ENCODE results near the gene SWT1.

SWT1 gene, protein sequence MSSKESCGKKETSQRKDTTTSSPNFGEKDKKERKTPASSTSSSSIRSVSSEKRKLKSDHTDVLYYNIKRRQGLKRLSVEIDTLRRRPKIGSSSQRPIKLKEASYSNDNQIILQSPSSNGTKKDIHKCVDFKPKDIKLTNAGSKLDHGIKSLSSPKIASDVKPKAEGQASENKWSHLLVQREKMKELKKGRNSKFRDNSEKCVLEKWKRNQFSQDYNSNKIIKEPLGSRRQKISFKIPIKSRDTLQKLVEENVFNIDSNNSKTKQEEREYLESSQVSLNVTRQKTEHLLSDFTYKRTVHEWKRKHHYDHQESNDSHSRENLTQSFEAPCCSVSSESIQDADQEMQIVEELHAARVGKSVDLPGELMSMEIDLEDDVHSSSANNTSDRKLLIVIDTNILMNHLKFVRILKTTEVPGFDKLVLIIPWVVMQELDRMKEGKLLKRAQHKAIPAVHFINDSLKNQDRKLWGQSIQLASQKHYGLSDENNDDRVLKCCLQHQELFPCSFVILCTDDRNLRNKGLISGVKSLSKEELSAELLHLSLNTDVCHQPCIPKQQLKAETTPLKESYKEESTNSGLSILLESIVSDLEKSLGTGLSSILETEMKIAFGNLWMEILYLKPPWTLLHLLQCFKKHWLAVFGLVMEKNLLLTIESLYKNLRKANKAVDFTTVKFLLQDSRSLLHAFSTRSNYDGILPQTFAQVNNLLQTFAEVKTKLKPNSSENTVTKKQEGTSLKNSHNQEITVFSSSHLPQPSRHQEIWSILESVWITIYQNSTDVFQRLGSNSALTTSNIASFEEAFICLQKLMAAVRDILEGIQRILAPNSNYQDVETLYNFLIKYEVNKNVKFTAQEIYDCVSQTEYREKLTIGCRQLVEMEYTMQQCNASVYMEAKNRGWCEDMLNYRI

DNA sequence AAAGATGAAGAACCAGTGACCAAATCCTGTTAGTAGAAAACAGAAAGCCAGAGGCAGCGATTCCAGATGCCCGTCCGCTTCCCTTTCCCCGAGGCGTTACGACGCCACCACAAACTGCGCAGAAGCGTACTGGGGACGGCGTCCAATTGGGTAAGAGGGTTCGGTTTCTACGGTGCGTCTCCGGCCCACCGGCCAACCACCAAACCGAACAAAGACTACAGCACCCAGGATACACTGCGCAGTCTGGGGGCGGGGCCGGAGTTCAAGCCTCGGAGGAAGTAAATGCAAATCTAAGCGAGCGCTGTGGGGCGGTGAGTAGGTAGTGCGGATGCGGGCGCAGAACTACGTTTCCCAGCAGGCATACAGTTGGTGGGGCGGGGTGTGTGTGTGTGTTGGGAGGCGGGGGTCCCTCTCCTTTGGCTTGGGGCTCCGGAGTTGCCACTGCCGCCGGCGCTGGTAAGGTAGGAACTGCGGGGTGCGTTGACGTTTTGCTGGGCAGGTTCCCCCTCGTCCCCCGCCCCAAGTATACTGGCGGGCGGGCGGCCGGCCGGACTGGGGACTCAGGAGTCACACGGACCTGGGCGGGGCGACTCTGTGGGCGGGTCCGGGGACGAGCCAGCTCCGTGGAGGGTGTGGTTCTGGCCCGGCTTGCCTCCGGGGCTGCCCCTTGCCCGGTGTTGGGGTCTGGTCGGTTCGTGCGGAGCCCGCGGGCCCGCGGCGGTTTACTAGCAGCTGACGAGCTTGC lies at the start of gene SWT1, which contains the start of gene TRMT1L:
TSS of gene SWT1 (plus strand) at position 314 of the 745 bp plus-strand sequence. CDS start 3,675 bp downstream, outside the sequence.
TSS of gene TRMT1L (minus strand) at position 100 of the 745 bp plus-strand sequence. CDS start 241 bp downstream, outside the sequence.
- DNase-seq: peak; percentile 98 to 99

DNA sequence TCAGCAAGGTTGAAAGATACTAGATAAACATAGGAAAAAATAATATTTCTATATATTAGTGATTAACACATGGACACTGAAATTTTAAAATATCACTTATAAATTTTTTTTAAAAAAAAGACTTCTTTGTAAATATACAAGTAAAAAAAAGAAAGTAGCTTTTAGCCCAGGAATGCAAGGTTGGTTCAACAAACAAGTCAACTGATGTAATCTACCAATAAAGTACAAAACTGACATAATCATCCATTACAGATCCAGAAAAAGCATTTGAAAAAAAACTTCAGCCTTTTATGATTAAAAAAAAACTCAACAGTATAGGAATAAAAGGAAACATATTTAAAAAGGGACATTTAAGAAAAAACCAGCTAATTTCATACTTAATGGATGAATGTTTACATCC lies 48.6 kb upstream of the SWT1 start:
- DNase-seq: no peak

DNA sequence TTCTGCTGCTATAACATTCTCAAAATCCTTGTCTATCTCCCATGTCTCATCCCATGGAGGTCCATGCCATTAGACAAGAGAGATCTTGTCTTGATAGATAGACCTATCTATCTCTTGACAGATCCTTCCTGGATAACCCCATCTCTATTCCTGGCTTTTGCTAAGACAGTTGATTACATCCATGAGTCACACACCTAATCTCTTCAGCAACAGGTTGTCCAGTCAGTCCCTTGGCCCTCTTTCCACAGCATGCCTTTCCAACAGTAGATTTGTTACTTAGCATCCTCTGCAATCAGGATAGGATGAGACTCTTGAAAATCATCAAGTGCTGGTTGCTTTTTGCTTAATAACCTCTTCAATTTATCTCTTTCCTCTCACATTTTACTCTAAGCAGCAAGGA lies 46.8 kb upstream of the SWT1 start:
- no peak for DNase-seq

DNA sequence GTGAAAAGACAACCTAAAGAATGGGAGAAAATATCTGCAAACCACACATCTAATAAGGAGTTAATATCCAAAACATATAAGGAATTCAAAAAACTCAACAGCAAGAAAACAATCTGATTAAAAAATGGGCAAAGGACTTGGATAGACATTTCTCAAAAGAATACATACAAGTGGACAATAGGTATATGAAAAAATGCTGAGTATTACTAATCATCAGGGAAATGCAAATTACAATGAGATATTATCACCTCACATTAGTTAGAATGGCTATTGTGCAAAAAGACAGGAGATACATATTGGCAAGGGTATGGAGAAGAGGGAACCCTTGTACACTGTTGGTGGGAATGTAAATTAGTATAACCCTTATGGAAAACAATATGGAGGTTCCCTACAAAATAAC lies 45.1 kb upstream of the SWT1 start:
- DNase-seq: no peak

DNA sequence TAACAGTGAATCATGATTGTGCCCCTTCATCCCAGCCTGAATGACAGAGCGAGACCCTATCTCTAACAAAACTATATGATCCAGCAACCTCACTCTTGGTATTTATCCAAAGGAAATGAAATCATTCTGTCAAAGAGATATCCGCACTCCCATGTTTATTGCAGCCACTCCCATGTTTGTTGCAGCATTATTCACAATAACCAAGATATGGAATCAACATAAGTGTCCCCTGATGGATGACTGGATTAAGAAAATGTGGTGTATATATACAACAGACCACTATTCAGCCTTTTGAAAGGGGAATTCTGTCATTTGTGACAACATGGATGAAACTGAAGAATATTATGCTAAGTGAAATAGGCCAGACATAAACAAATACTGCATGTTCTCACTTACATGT lies 44.6 kb upstream of the SWT1 start:
- DNase-seq: no peak

DNA sequence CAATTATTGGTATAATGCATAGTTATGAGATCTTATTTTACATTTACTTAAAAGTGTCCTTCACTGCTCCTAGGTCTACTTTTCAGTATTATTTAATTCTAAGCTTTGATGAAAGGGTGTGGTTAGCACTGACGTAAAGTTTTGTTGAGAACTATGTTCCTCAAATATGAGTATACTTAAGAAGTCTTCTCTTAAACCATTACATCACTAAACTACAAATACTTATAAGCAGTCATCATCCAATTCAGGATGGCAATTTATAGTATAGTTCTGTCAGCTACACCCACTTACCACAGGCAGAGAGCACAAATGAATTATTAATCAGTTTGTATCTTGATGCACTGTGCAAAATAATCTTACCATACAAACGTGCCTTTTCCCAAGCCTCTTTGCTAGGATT lies 27.3 kb upstream of the SWT1 start:
- no peak for DNase-seq

DNA sequence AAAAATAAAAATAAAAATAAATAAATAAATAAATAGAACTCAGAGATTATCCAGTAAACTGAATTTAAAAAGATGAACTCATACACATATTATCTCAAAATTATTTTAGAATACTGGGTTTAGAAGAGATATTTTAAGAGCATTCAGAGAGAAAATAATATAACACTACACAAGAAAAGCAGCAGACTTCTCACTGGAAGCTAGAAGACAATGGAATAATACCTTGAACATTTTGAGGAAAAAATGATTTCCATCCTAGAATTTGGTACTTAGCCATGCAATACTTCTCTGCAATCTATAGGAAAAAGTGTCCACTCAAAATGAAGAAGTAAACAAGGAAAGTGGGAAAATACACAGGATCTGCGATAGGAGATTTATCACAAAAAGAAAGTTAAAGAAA lies 24.4 kb upstream of the SWT1 start:
- DNase-seq: no peak

DNA sequence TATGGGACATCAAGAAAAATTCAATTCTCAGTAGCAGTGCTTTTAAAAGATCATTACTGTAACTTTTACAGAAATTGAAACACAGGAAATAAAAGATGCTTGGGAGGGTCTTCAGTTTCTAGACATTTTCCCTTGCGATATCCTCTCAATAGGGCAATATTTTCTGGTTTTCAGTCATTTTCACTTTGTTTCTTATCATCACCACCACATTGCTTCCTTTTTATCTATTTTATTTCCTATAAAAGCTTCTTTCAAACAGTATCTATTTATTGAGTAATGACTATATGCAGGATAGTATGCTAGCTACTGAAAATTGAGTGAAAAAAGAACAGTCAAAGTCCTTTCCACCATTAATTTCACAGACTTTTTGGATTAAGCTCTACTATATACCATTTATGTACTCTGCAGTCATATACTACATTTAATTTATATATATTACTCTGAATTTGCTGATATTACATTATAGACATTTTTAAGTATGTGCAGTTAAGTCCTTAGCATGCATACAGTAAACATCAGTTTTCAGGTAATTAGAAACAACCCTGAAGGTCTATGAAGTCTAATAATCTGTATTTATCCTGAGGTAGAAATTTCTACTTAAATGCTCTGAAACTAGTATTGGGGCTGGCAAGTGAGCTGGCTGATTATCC lies 18.9 kb upstream of the SWT1 start:
- no peak for DNase-seq

DNA sequence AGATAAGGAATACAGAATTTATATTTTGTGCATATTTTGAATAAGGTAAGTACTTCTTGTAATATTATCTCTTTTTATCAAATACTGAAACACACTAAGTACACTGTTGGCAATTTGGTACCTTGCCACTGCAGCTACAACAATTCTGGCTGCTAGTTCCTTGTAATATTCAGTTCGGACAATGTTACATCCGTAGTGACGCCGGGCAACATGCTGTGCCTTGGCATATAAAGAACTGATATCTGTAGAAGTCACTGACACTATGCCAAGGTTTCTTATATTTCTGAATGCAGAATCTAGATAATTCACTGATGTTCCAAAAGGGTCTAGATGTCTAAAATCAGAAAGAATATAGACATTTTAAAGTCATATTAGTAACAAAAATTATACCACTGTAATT lies 17.7 kb upstream of the SWT1 start:
- DNase-seq: no peak

DNA sequence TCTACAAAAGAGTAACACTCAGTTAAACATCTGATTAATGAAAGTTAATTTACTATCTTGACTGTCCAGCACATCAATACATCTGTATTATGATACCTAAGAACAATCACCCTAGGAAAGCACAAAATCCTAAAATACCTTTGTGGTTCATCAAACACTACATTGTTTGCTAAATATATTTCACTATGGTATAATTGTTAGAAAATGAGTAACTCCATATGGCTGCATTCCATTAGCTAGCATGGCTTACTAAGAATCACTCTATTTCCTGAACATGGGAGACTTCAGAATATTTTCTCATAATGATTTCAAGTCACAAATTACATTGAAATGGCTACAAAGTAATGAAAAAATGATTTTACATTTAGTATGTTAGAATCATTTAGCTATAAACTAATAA lies 12.7 kb upstream of the SWT1 start:
- DNase-seq: no peak

DNA sequence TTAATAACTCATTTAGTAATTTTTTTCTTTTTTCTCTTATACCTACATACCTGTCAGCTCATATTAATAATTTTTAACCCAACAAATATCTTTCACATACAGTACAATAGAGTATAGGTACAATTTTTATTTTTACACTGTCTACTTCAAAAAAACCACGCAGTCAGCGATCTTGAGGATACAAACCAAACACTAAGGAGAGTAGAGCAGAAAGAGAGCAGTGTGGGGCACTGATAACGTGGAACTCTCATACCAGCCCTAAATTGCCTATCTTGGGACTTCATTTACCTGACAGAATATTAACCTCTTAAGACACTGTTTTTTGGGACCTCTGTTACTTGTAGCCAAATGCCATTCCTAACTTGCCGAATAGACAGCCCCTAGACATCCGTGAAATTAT lies 5.8 kb upstream of the SWT1 start:
- no peak for DNase-seq

DNA sequence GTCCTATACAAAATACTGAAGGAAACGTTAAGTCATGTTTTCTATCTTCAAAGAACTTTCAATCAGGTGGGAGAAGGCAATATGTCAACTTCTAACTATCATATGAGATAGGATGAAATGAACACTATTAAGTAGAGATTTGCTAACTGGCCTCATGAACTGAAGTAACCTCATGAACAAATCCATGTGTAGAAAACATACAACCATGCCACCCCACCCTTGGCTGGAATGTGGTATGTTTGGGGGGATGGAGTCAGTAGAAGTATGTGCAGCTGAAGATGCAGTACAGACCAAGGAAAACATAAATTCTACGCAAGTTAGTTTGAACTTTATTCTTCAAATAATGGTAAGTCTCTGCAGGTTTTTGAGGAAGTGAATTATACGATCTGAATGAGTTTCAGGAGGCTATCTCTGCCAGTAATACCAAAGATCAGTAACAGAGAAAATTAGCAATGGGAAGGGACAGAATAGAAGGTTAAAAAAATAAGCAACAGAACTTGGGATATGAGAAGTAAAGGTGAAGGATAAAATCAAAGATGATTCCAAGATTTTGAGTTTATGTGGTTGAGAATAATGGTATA lies 4.7 kb upstream of the SWT1 start:
- no peak for DNase-seq

DNA sequence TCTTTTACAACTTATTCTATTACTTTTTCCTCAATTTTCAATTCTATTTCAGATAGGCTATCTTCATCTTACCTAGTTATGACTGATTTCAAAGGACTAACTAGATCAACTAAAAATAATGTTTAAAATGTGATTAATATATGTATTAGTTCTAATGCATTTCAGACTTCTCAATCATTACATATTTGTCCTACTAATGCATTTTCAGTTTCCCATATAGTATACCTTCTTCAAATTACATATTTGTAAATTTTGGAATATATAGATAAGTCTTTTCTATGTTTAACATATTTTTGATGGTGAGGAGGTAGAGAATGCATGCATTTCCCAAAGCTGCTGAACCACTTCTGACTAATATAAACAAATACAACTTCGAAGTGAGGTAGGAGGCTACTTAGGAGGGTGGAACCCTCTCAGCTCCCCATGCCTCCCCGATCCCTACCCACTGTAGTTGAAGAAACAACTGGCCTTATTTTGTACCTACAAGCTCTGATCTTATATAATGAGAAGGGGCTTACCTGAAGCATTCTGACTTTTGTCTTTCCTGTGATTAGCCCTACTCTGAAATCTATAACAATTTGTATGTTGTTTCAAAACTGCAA lies 2.0 kb upstream of the SWT1 start:
- DNase-seq: no peak

DNA sequence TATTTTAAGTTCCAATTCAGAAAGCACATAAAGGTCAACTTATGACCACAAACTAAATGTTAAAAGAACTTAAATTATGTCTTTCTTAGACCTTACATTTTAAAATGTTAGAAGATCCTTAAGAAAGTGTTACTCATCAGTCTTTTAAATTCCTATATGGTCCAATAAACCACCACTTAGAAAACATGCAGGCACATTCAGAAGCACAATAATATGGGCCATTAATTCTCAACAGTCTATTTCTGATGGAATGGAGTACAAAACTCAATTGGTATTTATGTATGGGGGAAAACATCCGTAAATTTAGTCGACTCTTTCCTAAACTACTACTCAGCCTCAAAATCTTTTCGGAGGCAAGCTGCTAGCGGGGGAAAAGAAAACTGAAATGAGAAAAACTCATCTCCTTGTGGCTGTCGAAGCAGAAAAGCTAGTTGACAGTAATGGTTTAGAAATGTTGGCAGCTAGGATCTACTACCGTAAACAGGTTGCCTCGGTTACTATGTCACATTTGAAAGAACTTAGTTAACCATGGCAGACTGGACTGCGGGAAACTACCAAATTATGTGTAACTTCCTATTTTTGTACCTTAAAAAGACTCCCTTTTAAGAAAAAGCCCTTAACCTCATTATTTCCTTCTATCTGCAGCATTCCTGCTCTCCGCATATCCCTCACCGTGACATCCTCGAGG lies 1.2 kb upstream of the SWT1 start:
- DNase-seq: peak; percentile 37 to 50

DNA sequence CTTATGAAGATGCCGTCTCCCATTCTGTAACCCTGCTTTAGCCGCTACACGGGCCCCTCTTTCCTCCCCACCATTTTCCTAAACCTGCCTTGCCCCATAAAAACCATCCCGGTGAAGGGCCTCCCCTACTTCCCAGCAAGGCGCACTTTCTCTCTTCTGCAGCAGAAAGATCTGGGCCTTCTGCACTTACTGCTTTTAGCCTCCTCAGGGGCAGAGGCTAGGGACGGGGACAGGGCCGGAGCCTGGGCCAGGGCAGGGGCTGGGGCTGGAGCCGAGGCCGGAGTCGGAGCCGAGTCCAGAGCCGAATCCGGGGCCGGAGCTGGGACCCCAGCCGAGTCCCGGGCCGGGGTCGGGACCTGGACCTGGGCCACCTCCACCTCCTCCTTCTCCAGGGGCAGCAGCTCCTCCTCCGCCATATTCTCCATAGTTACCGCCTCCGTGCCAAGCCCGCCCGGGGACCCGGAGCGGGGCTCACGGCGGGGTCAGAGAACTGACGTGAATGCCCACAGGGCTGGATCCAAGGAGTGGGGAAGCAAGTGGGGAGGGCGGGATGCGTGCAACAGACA lies 596 bp upstream of the SWT1 start:
- DNase-seq: no peak

DNA sequence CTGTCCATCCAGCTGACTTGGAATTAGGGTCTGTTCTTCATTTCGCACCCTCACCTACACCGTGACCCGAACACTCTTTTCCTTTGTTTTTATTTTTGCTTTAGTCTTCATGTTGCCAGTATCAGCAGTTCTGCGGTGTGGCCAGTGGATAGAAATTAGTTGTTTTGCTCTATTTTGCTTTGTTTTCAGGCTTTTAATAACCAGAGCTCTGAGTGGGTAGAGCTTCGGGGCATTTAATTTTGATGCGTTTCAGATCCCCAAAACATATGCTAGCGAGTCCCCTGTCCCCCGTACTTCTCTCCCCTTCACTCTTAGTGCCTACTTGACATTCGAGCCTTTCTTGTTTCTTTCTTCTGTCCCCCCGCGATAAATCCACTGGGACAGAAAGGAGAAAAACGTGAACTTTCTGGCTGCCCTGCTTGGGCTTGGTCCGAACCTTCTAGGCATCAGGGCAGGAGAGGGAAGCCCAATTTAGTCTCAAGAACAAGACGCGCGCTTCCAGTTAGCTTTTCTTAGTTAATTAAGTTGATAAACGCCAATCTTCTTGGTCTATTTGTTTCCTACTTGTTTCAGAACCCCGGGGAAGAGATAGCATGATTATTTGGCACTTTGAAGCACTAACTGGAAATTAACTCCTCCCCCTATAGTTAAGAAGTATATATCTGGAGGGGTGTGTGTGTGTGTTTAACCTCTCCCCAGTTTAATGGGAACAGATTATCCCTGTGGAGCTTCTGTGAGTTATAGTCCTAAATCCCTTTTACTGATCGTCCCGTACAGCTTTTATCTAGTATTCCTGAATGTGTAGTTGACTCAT lies 839 bp downstream of the SWT1 start:
- DNase-seq: peak in 1 of 2 donors; percentile 18

DNA sequence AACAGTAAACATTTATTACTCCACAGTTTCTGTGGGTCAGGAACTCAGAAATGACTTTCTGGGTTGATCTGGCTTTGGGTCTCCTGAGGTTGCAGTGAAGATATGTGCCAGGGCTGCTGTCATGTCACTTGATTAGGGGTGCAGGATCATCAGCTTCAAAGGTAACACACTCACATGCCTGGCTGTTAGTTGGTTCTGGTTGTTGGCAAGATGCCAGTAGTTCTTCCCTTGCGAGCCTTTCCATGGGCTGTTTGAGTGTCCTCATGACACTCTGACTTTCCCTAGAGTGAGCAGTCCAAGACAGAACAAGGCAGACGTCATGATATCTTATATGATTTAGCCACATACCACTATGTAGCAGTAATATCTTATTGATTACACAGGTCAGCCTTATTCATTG lies 1.8 kb downstream of the SWT1 start:
- no peak for DNase-seq

DNA sequence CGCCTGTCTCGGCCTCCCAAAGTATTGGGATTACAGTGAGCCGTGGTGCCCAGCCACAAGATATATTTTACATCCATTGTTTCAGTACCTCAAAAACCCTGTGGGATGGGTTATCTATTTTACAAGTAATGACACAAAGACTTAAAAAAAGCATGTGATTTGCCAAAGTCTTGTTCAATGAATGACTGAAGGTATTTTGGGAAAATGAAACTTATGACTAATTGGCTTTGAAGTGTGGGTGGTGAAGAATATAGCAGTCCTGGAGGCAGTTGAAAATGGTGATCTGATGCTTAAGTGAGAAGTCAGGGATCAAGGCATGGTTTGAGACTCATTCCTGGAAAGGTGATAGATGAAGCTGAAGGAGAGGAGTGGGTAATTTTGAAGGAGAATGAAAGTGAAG lies 3.0 kb downstream of the SWT1 start:
- DNase-seq: no peak

DNA sequence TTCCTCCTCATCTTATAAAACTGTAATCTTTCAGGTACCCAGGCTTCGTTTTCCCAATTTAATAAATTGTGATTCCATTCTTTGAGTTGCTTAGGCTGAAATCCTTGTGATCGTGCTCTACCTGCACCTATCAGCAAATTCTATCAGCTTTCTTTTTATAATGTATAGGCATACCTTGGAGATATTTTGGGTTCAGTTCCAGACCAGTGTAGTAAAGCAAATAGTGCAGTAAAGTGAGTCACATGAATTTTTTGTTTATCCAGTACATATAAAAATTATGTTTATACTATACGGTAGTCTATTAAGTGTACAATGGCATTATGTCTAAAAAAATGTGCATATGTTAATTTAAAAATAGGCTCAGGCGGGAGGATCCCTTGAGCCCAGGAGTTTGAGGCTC lies 5.5 kb downstream of the SWT1 start:
- DNase-seq: no peak

DNA sequence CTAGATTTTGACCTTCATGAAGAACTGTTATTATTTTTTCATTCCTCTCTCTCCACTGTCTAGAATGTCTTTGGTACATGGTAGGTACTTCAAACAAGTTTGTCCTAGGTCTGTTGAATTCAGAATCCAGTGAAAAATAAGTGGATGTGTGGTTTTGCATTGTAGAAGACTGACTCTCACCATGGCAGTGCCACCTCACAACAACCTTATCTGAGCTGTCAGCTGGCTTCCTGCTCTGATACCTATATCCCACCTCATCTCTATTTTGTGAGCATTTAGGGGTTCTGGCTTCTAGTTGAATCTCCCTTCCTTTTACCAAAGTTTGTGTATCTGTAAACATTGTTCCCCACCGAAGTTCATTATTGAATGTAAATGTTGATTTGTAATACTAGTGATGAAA lies 9.1 kb downstream of the SWT1 start:
- DNase-seq: no peak
